Measurements from ENCODE around the gene LRRK2.

GRCh38 chr12:40224439-40225291 is at the start of gene LRRK2:
- TF ChIP-seq CTCF (IDR thresholded peaks at IDR 0.05) (peak in 2 of 6 experiments; percentile 15 to 35), POLR2A (IDR thresholded peaks at IDR 0.05) (peak; percentile 13 to 98 (median 74)), POLR2AphosphoS5 (IDR thresholded peaks at IDR 0.05) (peak; percentile 69 to 74), EP300 (IDR thresholded peaks at IDR 0.05) (no peak)
